Measurements from ENCODE around the gene C2orf66. TPM values are rescaled to one million over a fixed set of nuclear protein-coding genes. Genes with fewer than 3 reads are reported as not detected.

C2orf66 gene
- not detected for total RNA-seq

DNA sequence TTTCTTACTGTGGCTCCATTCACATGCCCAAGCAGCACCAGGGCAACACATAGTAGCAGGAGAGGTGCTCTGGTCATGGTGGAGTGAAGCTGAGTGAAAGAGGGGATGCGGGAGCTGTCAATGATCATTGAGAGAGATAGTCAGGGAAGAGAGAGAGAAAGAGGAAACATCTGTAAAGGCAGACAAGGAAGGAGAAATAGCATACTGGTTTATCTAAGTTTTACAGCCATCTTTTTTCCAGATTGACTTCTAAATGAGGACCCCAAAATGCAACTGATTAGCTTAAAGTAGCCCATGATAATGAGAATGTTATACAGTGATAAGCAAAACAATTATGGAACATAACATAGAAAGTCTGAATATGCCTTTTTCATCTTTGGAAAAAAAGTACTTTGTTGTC, at the start of gene C2orf66:
Gene C2orf66 (minus strand): TSS at position 96 of the 400 bp plus-strand sequence. CDS start 19 bp downstream, at position 77.
- DNase-seq (ENCODE audit: low spot score), result no peak

DNA sequence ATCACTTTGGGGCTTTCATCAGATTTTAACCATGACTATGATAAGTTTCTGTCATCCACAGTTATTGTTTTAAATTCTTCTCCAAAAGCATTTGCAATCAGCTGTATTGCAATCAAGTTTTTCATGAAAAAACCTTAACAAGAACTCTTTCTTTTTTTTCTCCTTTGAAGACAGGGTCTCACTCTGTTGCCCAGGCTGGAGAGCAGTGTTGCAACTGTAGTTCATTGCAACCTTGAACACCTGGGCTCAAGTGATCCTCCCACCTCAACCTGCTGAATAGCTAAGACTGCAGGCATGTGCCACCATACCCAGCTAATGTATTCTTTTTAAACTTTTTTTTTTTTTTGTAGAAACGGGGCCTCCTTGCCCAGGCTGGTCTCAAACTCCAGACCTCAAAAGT, 45.5 kb upstream of the C2orf66 start:
- no peak for DNase-seq (ENCODE audit: low spot score)

DNA sequence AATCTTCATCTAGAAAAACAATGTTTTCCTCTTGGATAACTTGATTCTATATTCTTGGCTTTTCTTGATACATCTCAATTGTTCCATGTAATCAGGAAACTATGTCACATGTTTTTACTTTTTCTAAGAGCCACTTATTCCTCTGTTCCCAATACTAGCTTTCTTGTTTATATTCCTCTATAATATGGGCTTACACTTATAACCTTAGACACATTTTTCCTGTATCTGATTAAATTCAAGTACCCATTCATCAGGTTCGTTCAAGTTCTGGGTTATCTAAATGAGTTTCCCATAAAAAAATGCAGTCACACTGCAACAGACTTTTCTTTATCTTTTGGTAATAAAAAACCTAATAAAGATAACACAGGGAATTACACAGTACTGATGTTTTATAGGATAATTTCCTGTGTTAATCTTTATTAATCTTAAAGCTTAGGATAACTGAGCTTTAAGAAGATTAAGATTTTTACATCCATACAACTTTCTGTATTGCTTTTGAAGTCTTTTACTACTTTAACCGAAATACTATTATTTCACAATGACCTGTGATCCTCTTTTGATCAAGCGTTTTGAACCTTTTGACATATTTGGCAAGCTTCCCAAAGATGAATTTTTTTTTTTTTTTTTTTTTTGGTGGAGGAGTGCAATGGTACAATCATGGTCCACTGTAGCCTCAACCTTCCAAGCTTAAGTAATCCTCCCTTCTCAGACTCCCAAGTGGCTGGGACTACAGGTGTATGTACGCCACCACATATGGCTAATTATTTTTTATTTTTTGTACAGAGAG, 44.3 kb upstream of the C2orf66 start:
- no peak for DNase-seq (ENCODE audit: low spot score)

DNA sequence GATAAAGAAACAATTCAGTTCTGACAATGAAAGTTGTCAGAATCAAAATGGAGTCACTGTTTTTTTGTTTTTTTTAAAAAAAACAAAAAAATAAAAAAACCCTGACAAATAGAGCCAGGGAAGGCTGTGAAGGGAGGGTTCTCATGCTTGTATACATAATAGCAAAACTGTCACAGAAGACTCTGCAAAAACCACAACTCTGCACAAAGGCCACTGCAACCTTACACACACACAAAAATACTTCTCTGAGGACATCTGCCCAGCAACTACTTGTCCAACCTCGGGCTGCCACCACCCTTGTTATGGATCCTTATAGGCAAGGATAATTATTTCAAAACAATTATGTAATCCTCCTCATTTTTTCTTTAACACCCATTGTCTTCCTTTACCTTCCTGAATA, 41.9 kb upstream of the C2orf66 start:
- DNase-seq (ENCODE audit: low spot score), result no peak

DNA sequence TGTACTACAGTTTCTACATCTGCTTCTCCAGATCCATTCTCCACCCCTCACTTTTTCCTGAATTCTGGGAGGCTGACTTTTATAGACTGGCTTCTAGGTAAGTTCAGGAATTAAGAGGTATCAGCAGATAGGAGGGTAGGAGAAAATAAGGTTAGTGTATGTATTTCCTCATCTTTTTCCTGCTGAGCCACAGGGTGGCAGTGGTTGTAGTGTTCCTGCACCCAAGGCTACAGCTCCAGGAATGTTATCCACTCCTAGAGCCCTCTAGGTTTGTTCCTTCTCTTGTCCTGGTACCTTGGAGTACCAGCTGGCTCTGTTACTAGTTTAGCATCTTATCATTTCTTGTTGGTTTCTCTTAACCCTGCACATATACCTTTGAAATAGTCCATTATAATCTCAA, 40.7 kb upstream of the C2orf66 start:
- DNase-seq (ENCODE audit: low spot score), result no peak

DNA sequence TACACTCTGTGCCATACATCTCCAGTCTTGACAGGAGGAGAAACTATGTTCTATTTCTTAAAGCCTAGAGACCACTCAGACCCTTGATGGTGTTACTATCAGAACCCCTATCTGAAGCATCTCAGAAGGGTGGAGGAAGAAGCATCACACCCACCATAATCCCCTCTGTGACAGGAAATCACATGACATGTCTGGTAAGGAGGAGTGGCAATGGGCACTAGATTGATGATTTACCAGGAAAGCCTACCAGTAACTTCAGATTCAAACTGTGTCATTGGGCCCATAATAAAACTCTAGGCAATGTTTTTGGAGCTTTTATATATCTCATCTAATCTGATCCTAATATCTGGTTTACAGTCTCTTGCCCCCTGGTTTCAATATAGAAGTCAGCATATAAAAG, 37.1 kb upstream of the C2orf66 start:
- no peak for DNase-seq (ENCODE audit: low spot score)

DNA sequence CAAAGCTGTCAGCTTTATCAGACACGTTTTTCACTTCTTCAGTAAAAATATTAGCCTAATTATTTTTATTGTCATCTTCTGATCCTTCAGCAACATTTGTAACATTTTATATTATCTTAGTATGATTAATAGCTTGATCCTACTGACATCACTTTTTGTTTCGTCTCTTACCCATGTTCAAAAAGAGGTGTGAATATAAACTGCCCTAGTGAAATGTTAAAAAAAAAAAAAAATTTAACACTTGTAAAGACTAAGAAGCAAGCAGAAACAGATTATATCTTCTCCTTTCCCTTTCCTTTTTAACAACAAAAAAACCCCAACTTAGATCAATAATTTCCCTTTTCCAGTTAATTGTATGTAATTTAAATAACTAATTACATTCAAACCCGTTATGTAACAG, 36.2 kb upstream of the C2orf66 start:
- DNase-seq (ENCODE audit: low spot score), result no peak

GRCh38 chr2:196840171-196840570, 31.0 kb upstream of the C2orf66 start:
- DNase-seq (ENCODE audit: low spot score), result no peak

- DNase-seq (ENCODE audit: low spot score), result no peak
Measured at GRCh38 chr2:196839574-196839973, 30.4 kb upstream of the C2orf66 start.

DNA sequence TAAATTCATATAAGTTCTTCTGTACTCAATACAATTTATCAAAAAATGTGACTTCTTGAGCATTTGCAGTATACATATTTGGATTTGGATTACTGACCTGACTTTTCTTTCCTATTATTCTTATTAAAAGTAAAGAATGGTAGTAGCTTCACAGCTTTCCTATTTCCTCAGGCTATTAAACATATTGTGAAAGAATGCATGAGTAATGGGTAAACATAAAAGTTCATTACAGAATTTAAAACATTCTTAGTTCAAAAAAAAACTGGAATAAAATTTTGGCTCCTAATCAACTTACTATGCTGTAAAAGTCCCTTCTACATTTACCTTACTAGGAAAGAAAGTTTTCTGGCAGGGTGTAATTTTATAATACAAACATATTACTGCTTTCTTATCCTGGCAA, 27.3 kb upstream of the C2orf66 start:
- no peak for DNase-seq (ENCODE audit: low spot score)

- no peak for DNase-seq (ENCODE audit: low spot score)
Measured at GRCh38 chr2:196830701-196831100, 21.5 kb upstream of the C2orf66 start.

GRCh38 chr2:196827356-196827755, 18.2 kb upstream of the C2orf66 start:
- DNase-seq (ENCODE audit: low spot score), result no peak

DNA sequence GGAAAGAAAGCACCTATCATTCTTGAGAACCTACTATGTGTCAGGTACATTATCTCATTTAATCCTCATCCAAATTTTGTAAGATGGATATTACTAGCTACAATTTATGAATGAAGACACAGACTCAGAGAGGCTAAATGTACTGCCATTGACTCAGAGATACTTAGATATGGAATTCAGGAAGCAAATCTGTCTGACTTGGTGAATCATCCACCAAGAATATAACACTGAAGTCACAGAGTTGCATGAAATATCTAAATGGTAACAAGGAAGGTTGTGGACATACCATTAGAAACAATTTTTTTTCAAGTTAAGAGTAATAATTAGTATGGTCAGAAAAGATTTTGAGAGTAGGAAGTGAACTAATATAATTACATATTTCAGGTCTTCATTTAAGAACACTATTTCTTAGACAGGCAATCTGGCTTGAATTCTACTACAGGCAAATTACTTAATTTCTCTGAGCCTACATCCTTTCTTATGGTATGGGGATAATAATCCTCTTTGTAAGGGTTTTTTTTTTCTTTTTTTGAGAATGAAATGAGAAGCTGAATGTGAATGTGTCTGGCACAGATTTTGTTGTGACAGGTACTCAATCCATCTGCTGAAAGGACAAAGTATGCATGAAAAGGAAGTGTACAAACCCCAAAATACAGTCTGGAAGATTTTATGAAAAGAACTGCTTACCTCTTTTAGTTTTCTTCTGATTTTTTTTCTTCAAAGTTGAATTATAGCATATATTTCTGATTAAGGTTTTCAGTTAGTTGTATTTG, 14.8 kb upstream of the C2orf66 start:
- DNase-seq (ENCODE audit: low spot score), result no peak

DNA sequence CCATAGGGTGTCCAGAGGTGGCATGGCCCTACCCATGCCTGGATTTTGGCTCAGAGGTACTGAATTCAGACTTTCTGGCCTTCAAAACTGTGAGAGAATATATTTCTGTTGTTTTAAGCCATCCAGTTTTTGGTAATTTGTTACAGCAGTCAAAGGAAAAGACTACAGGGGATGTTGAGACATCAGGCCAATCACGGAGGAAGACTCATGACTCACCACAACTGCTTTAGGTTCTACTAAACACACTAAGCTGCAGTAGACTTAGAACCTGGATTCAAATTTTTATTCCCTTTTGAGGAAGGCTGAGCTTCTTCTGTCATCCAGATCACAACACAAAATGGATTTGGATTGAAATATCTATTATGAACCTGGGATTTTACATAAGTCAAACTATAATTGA, 12.0 kb upstream of the C2orf66 start:
- DNase-seq (ENCODE audit: low spot score), result no peak

DNA sequence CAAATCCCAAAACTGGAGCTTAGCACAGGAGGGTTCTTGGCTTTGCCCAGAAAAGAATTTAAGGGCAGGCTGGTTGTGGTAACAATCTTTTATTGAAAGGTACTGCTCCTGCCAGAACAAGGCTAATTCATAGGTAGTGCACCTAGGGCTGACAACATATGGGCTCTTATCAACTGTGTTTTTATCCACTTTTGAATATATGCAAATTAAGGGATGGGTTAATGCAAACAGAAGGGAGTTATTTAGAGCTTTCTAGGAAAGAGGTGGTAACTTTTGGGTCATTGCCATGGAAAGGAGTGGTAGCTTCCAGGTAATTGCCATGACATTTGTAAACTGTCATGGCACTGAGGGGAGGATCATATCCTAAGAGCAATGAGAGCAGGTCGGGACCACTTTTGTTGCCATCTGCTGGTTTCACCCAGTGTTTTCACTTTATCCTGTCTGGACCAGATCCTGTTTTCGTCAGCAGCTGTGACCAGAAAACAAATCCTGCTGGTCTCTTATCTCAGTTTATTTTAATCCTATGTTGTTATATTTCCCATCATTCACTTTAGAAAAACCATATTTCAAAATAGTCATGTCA, 981 bp downstream of the C2orf66 start:
- no peak for DNase-seq (ENCODE audit: low spot score)

- no peak for DNase-seq (ENCODE audit: low spot score)
Measured at GRCh38 chr2:196804381-196804780, 4.8 kb downstream of the C2orf66 start.

DNA sequence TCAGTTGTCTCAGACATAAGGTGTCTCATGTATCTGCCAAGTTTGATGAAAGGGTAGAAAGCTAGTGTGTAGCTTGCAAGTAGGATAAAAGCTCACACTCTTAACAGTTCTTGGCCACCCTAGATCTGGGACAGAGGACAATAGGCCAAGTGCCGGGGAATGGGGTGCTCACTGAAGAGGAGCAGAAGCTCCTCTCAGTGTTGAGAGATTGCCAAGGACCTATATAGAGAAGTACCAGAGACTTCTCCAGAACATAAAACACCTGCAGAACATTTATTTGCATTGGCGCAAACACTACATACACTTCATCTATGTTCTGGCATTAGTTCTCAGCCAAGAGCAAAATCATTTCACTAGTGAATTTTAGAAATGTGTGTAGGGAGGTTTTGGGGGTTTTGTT, 6.8 kb downstream of the C2orf66 start:
- no peak for DNase-seq (ENCODE audit: low spot score)

DNA sequence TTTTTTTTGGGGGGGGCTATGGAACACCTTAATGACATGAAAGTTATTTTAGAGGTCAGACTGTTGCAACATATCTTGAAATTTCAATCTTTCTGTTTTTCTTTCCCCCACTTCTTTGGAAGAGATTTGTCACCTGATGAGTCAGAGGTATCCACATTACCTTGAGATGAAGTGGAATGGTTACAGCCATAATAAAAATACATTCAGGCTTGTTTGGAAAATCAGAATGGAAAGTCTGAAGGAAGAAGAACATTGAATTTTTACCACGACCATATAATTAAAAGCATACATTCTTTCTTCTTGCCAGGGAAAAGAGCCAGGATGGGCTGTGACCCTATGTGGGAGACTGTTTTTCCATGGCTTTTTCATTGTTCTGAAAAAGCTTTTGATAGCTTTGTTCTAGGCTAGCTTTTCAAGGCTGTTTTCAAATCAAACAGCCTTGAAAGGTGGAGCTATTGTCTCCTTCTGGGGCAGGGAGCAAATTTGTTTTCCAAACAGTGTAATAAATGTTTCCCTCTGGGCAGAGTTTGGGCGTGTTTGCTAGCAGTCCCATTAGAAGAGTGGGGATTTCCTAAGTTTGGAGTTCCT, 7.4 kb downstream of the C2orf66 start:
- DNase-seq (ENCODE audit: low spot score), result no peak

- no peak for DNase-seq (ENCODE audit: low spot score)
Measured at GRCh38 chr2:196798980-196799379, 10.2 kb downstream of the C2orf66 start.

DNA sequence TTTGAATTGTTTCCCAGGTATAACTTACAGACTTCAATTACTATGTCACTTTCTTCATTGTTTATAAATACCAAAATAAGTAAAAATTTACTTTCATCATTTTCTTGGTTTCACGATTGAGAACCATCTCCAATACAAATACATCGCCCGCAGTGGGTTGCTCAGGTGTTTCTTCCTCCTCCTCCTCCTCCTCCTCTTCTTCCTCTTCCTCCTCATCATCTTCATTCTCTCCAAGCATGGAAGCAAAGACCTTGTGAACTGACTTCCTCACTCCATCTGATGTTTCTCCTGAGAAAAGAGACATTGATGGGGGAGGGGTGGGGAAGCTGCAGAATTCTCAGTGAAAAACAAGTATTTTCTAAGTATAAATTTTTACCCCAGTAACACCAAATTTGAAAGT, 16.3 kb downstream of the C2orf66 start:
- no peak for DNase-seq (ENCODE audit: low spot score)

GRCh38 chr2:196783431-196784094, 25.6 kb downstream of the C2orf66 start:
- DNase-seq (ENCODE audit: low spot score), result no peak

- DNase-seq (ENCODE audit: low spot score), result no peak
Measured at GRCh38 chr2:196767101-196767500, 42.1 kb downstream of the C2orf66 start.
